ENCODE data around the gene OR51D1.

- TF ChIP-seq CTCF (conservative IDR thresholded peaks at IDR 0.05; ENCODE audit: low read length) (no peak), EZH2phosphoT487 (IDR thresholded peaks at IDR 0.05; ENCODE audit: borderline replicate concordance) (no peak)
Measured at GRCh38 chr11:4636136-4636535, 1.1 kb upstream of the OR51D1 start.

Measured in Loucy (cell line).